HG03103 (cell line): ENCODE measurements around the gene STXBP6.
"Not testable (repeated sequence)": the region's sequence is repeated elsewhere in the genome, so short reads cannot be mapped to it uniquely, and the experiment has no call there.

Experiments
- ATAC-seq: cut with Tn5 transposase; IDR thresholded peaks from one replicate; pipeline ENCODE4 v1.9.1; 2021; ENCODE audit warnings: low read depth; ENCODE audit not compliant: unreplicated experiment

The STXBP6 gene

GRCh38 chr14:24780281-24780680 is 269.7 kb downstream of the STXBP6 start:
- ATAC-seq: no peak

- no peak for ATAC-seq
These were observed 272.3 kb downstream of the STXBP6 start for GRCh38 chr14:24777678-24778077.

- ATAC-seq: no peak
These were observed 274.0 kb downstream of the STXBP6 start for GRCh38 chr14:24775950-24776349.

GRCh38 chr14:24774187-24774915 is 275.6 kb downstream of the STXBP6 start:
- ATAC-seq: no peak

- ATAC-seq: not testable (repeated sequence)
These were observed 276.4 kb downstream of the STXBP6 start for GRCh38 chr14:24773564-24773963.

GRCh38 chr14:24766434-24766833 is 283.5 kb downstream of the STXBP6 start:
- no peak for ATAC-seq

DNA sequence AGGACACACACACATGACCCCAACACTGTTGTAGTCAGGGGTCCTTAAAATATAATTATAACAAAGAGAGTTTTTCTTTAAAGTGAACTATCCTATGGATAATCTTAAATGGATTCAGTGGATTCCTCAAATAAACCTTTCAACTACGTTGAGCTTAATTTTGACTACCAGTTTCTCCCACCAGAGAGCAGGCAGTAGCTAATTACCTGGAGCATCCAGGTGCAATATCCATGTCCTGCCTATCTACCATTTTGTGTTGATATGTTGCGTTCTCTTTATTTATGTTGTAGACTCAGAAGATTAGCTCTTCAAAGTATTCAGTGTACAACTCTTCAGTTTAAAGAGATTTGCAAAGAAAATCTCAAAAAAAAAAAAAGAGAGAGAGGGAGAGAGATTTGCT is 288.8 kb downstream of the STXBP6 start:
- no peak for ATAC-seq
